ENCODE data around the gene LTC4S.

LTC4S gene

GRCh38 chr5:179801304-179802206 lies 7.8 kb downstream of the LTC4S start:
- TF ChIP-seq MAX (IDR thresholded peaks at IDR 0.05; ENCODE audit: low read depth, low read length), result peak; percentile 59
- peak; percentile 53; the same call in 1 of the 2 replicates for TF ChIP-seq MYC (IDR thresholded peaks at IDR 0.05; ENCODE audit: low read depth, low read length)
- peak; percentile 31 for TF ChIP-seq CTCF (IDR thresholded peaks at IDR 0.05; ENCODE audit: low read depth, low read length)
- no peak for TF ChIP-seq POLR2A (IDR thresholded peaks at IDR 0.05; ENCODE audit: extremely low read depth, insufficient read length)
- H3K4me3 ChIP-seq (ENCODE audit: low read depth, low read length), result no peak overlapping the region

GRCh38 chr5:179802207-179802883 lies 8.6 kb downstream of the LTC4S start:
- DNase-seq (ENCODE audit: low read depth), result no peak
- TF ChIP-seq MYC (IDR thresholded peaks at IDR 0.05; ENCODE audit: low read depth, low read length), result no peak
- TF ChIP-seq MAX (IDR thresholded peaks at IDR 0.05; ENCODE audit: low read depth, low read length), result no peak
- no peak for TF ChIP-seq CTCF (IDR thresholded peaks at IDR 0.05; ENCODE audit: low read depth, low read length)
- TF ChIP-seq POLR2A (IDR thresholded peaks at IDR 0.05; ENCODE audit: extremely low read depth, insufficient read length), result no peak
- H3K4me3 ChIP-seq (ENCODE audit: low read depth, low read length), result no peak overlapping the region

More at GRCh38 chr5:179801304-179802206, 7.8 kb downstream of the LTC4S start:
- DNase-seq (ENCODE audit: low read depth), result peak; percentile 64

GRCh38 chr5:179802950-179803562 lies 9.3 kb downstream of the LTC4S start:
- DNase-seq (ENCODE audit: low read depth), result no peak
- no peak overlapping the region for H3K4me3 ChIP-seq (ENCODE audit: low read depth, low read length)

GRCh38 chr5:179803651-179804554 lies 10.1 kb downstream of the LTC4S start:
- DNase-seq (ENCODE audit: low read depth), result peak; percentile 96
- TF ChIP-seq MYC (IDR thresholded peaks at IDR 0.05; ENCODE audit: low read depth, low read length) (no peak; the same call in 1 of the 2 replicates), POLR2A (IDR thresholded peaks at IDR 0.05; ENCODE audit: extremely low read depth, insufficient read length) (no peak), MAX (IDR thresholded peaks at IDR 0.05; ENCODE audit: low read depth, low read length) (peak; percentile 45; the same call in 1 of the 2 replicates), CTCF (IDR thresholded peaks at IDR 0.05; ENCODE audit: low read depth, low read length) (no peak)
- H3K4me3 ChIP-seq (ENCODE audit: low read depth, low read length), result peak overlapping the region; percentile 59

More at GRCh38 chr5:179802950-179803562, 9.3 kb downstream of the LTC4S start:
- TF ChIP-seq POLR2A (IDR thresholded peaks at IDR 0.05; ENCODE audit: extremely low read depth, insufficient read length) (no peak), CTCF (IDR thresholded peaks at IDR 0.05; ENCODE audit: low read depth, low read length) (no peak), MAX (IDR thresholded peaks at IDR 0.05; ENCODE audit: low read depth, low read length) (no peak)

GRCh38 chr5:179804555-179804947 lies 10.8 kb downstream of the LTC4S start:
- no peak for TF ChIP-seq CTCF (IDR thresholded peaks at IDR 0.05; ENCODE audit: low read depth, low read length)
- no peak for TF ChIP-seq MAX (IDR thresholded peaks at IDR 0.05; ENCODE audit: low read depth, low read length)
- no peak for TF ChIP-seq POLR2A (IDR thresholded peaks at IDR 0.05; ENCODE audit: extremely low read depth, insufficient read length)
- no peak for TF ChIP-seq MYC (IDR thresholded peaks at IDR 0.05; ENCODE audit: low read depth, low read length)
- H3K4me3 ChIP-seq (ENCODE audit: low read depth, low read length), result peak overlapping the region; percentile 59
- DNase-seq (ENCODE audit: low read depth), result no peak
